WERI-Rb-1 (cell line): ENCODE data around the gene NFAT5.

Experiments
- DNase-seq: peaks from one replicate; pipeline ENCODE4 v3.0.0-alpha.2; 2020
- H3K27ac ChIP-seq: fragments of 250-450 bp; sonication (Bioruptor Pico); 2 replicates; pipeline ENCODE4 v1.5.1; 2020; ENCODE audit warnings: mild to moderate bottlenecking, moderate library complexity
- H3K27me3 ChIP-seq: fragments of 250-450 bp; sonication (Bioruptor Pico); 2 replicates; pipeline ENCODE4 v1.5.1; 2021; ENCODE audit warnings: mild to moderate bottlenecking, low read depth, moderate library complexity; ENCODE audit not compliant: insufficient read depth, severe bottlenecking
- H3K36me3 ChIP-seq: fragments of 250-450 bp; sonication (Bioruptor Pico); 2 replicates; pipeline ENCODE4 v1.5.1; 2020; ENCODE audit warnings: mild to moderate bottlenecking, moderate library complexity
- H3K4me3 ChIP-seq: 2 replicates; pipeline ENCODE4 v1.5.1; 2011; ENCODE audit warnings: low read depth, mild to moderate bottlenecking, control low read depth, low read length
- H3K9me3 ChIP-seq: fragments of 250-450 bp; sonication (Bioruptor Pico); 2 replicates; pipeline ENCODE4 v1.5.1; 2021; ENCODE audit warnings: mild to moderate bottlenecking, moderate library complexity; ENCODE audit not compliant: severe bottlenecking
- TF ChIP-seq, protein P1 (sequence below): IDR thresholded peaks from 2 replicates; pipeline ENCODE4 v1.5.1; 2011; ENCODE audit warnings: low read depth, mild to moderate bottlenecking, control low read depth, inconsistent platforms, low read length

NFAT5 gene

GRCh38 chr16:69589434-69590269 lies 23.9 kb downstream of the NFAT5 start:
- H3K36me3 ChIP-seq: no peaks in the 10 kb centered on the region
- H3K27ac ChIP-seq: no peak overlapping the region
- H3K27me3 ChIP-seq: no peaks in the 10 kb centered on the region
- no peak for DNase-seq
- no peak overlapping the region for H3K4me3 ChIP-seq
- H3K9me3 ChIP-seq: no peaks in the 10 kb centered on the region
- TF ChIP-seq, protein P1, sequence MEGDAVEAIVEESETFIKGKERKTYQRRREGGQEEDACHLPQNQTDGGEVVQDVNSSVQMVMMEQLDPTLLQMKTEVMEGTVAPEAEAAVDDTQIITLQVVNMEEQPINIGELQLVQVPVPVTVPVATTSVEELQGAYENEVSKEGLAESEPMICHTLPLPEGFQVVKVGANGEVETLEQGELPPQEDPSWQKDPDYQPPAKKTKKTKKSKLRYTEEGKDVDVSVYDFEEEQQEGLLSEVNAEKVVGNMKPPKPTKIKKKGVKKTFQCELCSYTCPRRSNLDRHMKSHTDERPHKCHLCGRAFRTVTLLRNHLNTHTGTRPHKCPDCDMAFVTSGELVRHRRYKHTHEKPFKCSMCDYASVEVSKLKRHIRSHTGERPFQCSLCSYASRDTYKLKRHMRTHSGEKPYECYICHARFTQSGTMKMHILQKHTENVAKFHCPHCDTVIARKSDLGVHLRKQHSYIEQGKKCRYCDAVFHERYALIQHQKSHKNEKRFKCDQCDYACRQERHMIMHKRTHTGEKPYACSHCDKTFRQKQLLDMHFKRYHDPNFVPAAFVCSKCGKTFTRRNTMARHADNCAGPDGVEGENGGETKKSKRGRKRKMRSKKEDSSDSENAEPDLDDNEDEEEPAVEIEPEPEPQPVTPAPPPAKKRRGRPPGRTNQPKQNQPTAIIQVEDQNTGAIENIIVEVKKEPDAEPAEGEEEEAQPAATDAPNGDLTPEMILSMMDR: no peak

GRCh38 chr16:69590590-69590989 lies 24.8 kb downstream of the NFAT5 start:
- no peaks in the 10 kb centered on the region for H3K9me3 ChIP-seq
- TF ChIP-seq, protein P1: no peak
- no peaks in the 10 kb centered on the region for H3K36me3 ChIP-seq
- no peak for DNase-seq
- H3K27ac ChIP-seq: no peak overlapping the region
- H3K4me3 ChIP-seq: no peak overlapping the region
- no peaks in the 10 kb centered on the region for H3K27me3 ChIP-seq

DNA sequence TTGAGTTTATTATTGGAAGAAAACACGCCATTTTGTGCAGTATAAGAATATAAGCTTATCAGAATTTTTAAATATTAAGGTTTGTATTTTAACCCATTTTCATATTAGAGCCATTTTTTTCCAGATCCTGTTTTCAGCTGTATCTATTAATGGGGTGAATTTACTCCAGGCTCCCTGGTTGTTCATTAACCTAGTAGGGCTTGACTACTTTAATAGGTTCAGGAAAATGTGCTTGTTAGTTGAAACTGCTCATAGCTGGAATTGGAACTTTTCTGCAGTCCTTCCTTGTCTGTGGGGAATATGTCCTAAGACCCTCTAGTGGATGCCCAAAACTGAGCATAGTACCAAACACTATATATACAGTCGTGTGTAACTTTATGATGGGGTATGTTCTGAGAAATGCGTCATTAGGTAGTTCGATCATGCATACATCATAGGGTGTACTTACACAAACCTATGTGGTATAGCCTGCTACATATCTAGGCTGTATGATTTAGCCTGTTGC lies 28.0 kb downstream of the NFAT5 start:
- DNase-seq: no peak
- H3K9me3 ChIP-seq: no peaks in the 10 kb centered on the region
- no peak overlapping the region for H3K4me3 ChIP-seq
- H3K36me3 ChIP-seq: no peaks in the 10 kb centered on the region
- no peak overlapping the region for H3K27ac ChIP-seq
- TF ChIP-seq, protein P1: no peak
- H3K27me3 ChIP-seq: no peaks in the 10 kb centered on the region

- H3K27ac ChIP-seq: no peak overlapping the region
- no peaks in the 10 kb centered on the region for H3K36me3 ChIP-seq
- H3K4me3 ChIP-seq: no peak overlapping the region
- no peaks in the 10 kb centered on the region for H3K9me3 ChIP-seq
- no peak for DNase-seq
- TF ChIP-seq, protein P1: no peak
- no peaks in the 10 kb centered on the region for H3K27me3 ChIP-seq
These were observed 29.6 kb downstream of the NFAT5 start for GRCh38 chr16:69595127-69596036.

DNA sequence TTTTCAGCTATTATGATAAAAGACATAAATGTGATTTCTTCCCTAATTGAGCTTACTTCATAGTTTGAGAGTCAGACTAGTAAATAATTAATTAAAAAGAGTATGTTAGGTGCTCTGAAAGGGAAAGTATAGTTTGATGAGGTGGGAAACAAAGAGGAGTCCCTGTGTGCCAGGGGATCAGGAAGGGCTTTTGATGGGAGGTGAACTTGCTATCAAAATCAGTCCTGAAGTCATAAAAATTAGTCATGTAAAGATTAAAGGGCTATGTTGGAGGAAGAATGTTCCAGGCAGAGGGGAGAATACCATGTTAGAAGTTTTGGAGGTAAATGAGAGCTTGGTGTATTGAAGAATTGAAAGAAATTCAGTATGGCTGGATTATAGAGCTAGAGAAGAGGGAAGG lies 31.0 kb downstream of the NFAT5 start:
- H3K9me3 ChIP-seq: no peaks in the 10 kb centered on the region
- H3K27me3 ChIP-seq: no peaks in the 10 kb centered on the region
- TF ChIP-seq, protein P1: no peak
- no peak for DNase-seq
- H3K27ac ChIP-seq: no peak overlapping the region
- no peaks in the 10 kb centered on the region for H3K36me3 ChIP-seq
- no peak overlapping the region for H3K4me3 ChIP-seq
